LoVo (cell line): Measurements from ENCODE around the gene BBS4.

Source experiments
- DNase-seq: peaks from one replicate; pipeline ENCODE4 v3.0.0-alpha.2; 2016; ENCODE audit warnings: low spot score

Gene BBS4

GRCh38 chr15:72764656-72765055 is 78.6 kb downstream of the BBS4 start:
- DNase-seq = no peak

GRCh38 chr15:72766025-72766424 is 80.0 kb downstream of the BBS4 start:
- DNase-seq = no peak

GRCh38 chr15:72766780-72767179 is 80.8 kb downstream of the BBS4 start:
- no peak for DNase-seq

GRCh38 chr15:72770673-72771328 is 84.8 kb downstream of the BBS4 start:
- no peak for DNase-seq

- DNase-seq = no peak
These were observed 85.3 kb downstream of the BBS4 start for GRCh38 chr15:72771329-72771725.

GRCh38 chr15:72774696-72775383 is 88.8 kb downstream of the BBS4 start:
- no peak for DNase-seq

GRCh38 chr15:72778796-72779195 is 92.8 kb downstream of the BBS4 start:
- no peak for DNase-seq

- DNase-seq = no peak
These were observed 95.6 kb downstream of the BBS4 start for GRCh38 chr15:72781631-72782030.

- no peak for DNase-seq
These were observed 96.4 kb downstream of the BBS4 start for GRCh38 chr15:72782274-72783003.

- no peak for DNase-seq
These were observed 97.1 kb downstream of the BBS4 start for GRCh38 chr15:72783004-72783639.

- peak; percentile 96 for DNase-seq
These were observed 97.8 kb downstream of the BBS4 start, which contains the start of gene ADPGK for GRCh38 chr15:72783640-72784455. Gene ADPGK, minus strand, starts transcription at chr15:72783758. Its CDS starts 67 bp downstream, at chr15:72783691.

GRCh38 chr15:72784456-72784876 is 98.5 kb downstream of the BBS4 start:
- no peak for DNase-seq

- no peak for DNase-seq
These were observed 99.4 kb downstream of the BBS4 start for GRCh38 chr15:72785432-72785831.

- no peak for DNase-seq
These were observed 99.8 kb downstream of the BBS4 start for GRCh38 chr15:72785841-72786240.

GRCh38 chr15:72786242-72786641 is 100.2 kb downstream of the BBS4 start:
- DNase-seq = no peak

- no peak for DNase-seq
These were observed 100.8 kb downstream of the BBS4 start for GRCh38 chr15:72786676-72787345.

GRCh38 chr15:72787526-72787925 is 101.5 kb downstream of the BBS4 start:
- DNase-seq = no peak
